Neural crest cell (in vitro differentiated cells): ENCODE results near the gene IL20RA. TPM values are rescaled to one million over a fixed set of nuclear protein-coding genes. Genes with fewer than 3 reads are reported as not detected.
"Not testable (repeated sequence)": the region's sequence is repeated elsewhere in the genome, so short reads cannot be mapped to it uniquely, and the experiment has no call there.

Source experiments
- DNase-seq: peaks from one replicate; pipeline ENCODE4 v3.0.0; 2021; ENCODE audit warnings: low read depth, mixed read lengths, low spot score
- H3K27ac Mint-ChIP-seq: one replicate; pipeline ENCODE4 v1.8.0; 2021; ENCODE audit warnings: mild to moderate bottlenecking, mixed read lengths; ENCODE audit not compliant: unreplicated experiment
- H3K27me3 Mint-ChIP-seq: 2 replicates; pipeline ENCODE4 v1.8.0; 2021; ENCODE audit warnings: low read depth, mild to moderate bottlenecking, mixed read lengths
- H3K36me3 Mint-ChIP-seq: 2 replicates; pipeline ENCODE4 v1.8.0; 2021; ENCODE audit warnings: low read depth, mild to moderate bottlenecking, mixed read lengths
- H3K4me1 Mint-ChIP-seq: 2 replicates; pipeline ENCODE4 v1.8.0; 2021; ENCODE audit warnings: mixed read lengths
- H3K4me3 Mint-ChIP-seq: one replicate; pipeline ENCODE4 v1.8.0; 2021; ENCODE audit warnings: mild to moderate bottlenecking, mixed read lengths
- H3K9me3 Mint-ChIP-seq: 2 replicates; pipeline ENCODE4 v1.8.0; 2021; ENCODE audit warnings: mixed read lengths
- CTCF ChIP-seq: fragments of 200-600 bp; sonication (generic); conservative IDR thresholded peaks from 2 replicates; pipeline ENCODE4 v1.5.0; 2021; ENCODE audit warnings: antibody characterized with exemption, mild to moderate bottlenecking
- total RNA-seq: library from RNA; stranded (reverse); gene quantifications from 2 replicates; pipeline ENCODE4 v1.2.1, GENCODE V29; 2021

The IL20RA gene
- total RNA-seq, 1 donor from 2014 or later: not detected

- peaks cover 8% of the 10 kb centered on the region for H3K9me3 Mint-ChIP-seq
- H3K27ac Mint-ChIP-seq: no peak overlapping the region
- DNase-seq: peak; percentile 46
- peak; percentile 78 for TF ChIP-seq CTCF
- no peaks in the 10 kb centered on the region for H3K36me3 Mint-ChIP-seq
- H3K27me3 Mint-ChIP-seq: peaks cover 27% of the 10 kb centered on the region
- no peaks in the 10 kb centered on the region for H3K4me1 Mint-ChIP-seq
- H3K4me3 Mint-ChIP-seq: no peak overlapping the region
Observed at GRCh38 chr6:137076277-137077068, 31.7 kb upstream of the IL20RA start.

- H3K4me3 Mint-ChIP-seq, H3K9me3 Mint-ChIP-seq, DNase-seq, H3K27ac Mint-ChIP-seq, H3K4me1 Mint-ChIP-seq, H3K36me3 Mint-ChIP-seq: not testable (repeated sequence)
- H3K27me3 Mint-ChIP-seq: peaks cover 29% of the 10 kb centered on the region
Observed at GRCh38 chr6:137075790-137076189, 31.0 kb upstream of the IL20RA start.

GRCh38 chr6:137070303-137070702 lies 25.5 kb upstream of the IL20RA start:
- H3K4me1 Mint-ChIP-seq: no peaks in the 10 kb centered on the region
- H3K27me3 Mint-ChIP-seq: peaks cover 37% of the 10 kb centered on the region
- no peak for TF ChIP-seq CTCF
- peaks cover 8% of the 10 kb centered on the region for H3K9me3 Mint-ChIP-seq
- H3K36me3 Mint-ChIP-seq: no peaks in the 10 kb centered on the region
- H3K4me3 Mint-ChIP-seq: no peak overlapping the region
- no peak for DNase-seq
- no peak overlapping the region for H3K27ac Mint-ChIP-seq

- Mint-ChIP-seq H3K4me3 (no peak overlapping the region), H3K9me3 (no peaks in the 10 kb centered on the region), H3K27ac (no peak overlapping the region), H3K36me3 (no peaks in the 10 kb centered on the region), H3K4me1 (no peaks in the 10 kb centered on the region), H3K27me3 (peaks cover 25% of the 10 kb centered on the region)
- DNase-seq: no peak
- TF ChIP-seq CTCF: no peak
Observed at GRCh38 chr6:137067399-137067798, 22.6 kb upstream of the IL20RA start.

- H3K4me1 Mint-ChIP-seq: no peaks in the 10 kb centered on the region
- TF ChIP-seq CTCF: no peak
Observed at GRCh38 chr6:137058037-137058436, 13.3 kb upstream of the IL20RA start.

GRCh38 chr6:137056121-137056880 lies 11.5 kb upstream of the IL20RA start:
- TF ChIP-seq CTCF: no peak
- no peak for DNase-seq
- no peak overlapping the region for H3K4me3 Mint-ChIP-seq
- no peaks in the 10 kb centered on the region for H3K36me3 Mint-ChIP-seq
- no peaks in the 10 kb centered on the region for H3K9me3 Mint-ChIP-seq
- H3K4me1 Mint-ChIP-seq: no peaks in the 10 kb centered on the region
- H3K27me3 Mint-ChIP-seq: peaks cover under 1% of the 10 kb centered on the region
- no peak overlapping the region for H3K27ac Mint-ChIP-seq

More at GRCh38 chr6:137058037-137058436, 13.3 kb upstream of the IL20RA start:
- Mint-ChIP-seq H3K9me3 (no peaks in the 10 kb centered on the region), H3K27me3 (no peaks in the 10 kb centered on the region), H3K27ac (no peak overlapping the region), H3K36me3 (no peaks in the 10 kb centered on the region), H3K4me3 (no peak overlapping the region)
- no peak for DNase-seq
